NCI-H345 treated with DMSO at 0.1 percent for 48 hours (cell line): Measurements from ENCODE around the gene MTG2.

Experiments used
- DNase-seq: peaks from one replicate; lab custom pipeline; 2025; ENCODE audit not compliant: unreplicated experiment; lab: John Stamatoyannopoulos, UW

Gene MTG2

DNA sequence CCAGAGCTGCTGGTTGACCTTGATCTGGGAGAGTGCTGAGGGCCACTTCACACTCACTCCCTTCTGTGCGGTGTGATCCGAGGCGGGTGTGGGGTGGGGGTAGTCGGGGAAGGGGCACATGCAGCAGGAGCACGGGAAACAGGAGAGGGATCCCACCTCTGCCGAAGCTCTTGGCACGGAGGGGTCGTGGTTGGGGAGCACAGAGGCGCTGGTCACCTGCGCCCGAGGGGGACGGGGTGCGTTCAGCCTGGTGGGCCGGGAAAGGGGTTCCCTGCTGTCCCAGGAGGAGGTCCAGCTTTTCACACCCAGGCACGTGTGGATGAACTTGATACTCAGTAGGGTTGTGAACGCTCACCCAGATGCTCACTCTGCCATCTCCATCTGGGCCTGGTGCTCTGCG is 22.0 kb upstream of the MTG2 start:
- no peak for DNase-seq

DNA sequence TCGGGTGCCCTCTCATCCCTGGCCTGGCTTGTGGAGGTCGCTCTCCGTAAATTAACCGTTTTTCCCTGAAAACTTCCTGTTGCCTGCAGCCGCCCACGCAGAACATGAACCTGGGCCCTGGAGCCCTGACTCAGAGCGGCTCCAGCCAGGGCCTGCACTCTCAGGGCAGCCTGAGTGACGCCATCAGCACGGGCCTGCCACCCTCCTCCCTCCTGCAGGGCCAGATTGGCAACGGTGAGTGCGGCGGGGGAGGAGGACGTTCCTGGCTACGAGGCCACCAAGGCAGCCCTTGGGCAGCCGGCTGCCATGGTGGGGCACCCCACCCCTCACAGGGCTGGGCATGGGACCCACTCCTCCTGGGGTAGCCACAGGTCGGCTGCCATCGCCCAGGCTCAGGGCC is 21.5 kb upstream of the MTG2 start:
- DNase-seq: no peak

DNA sequence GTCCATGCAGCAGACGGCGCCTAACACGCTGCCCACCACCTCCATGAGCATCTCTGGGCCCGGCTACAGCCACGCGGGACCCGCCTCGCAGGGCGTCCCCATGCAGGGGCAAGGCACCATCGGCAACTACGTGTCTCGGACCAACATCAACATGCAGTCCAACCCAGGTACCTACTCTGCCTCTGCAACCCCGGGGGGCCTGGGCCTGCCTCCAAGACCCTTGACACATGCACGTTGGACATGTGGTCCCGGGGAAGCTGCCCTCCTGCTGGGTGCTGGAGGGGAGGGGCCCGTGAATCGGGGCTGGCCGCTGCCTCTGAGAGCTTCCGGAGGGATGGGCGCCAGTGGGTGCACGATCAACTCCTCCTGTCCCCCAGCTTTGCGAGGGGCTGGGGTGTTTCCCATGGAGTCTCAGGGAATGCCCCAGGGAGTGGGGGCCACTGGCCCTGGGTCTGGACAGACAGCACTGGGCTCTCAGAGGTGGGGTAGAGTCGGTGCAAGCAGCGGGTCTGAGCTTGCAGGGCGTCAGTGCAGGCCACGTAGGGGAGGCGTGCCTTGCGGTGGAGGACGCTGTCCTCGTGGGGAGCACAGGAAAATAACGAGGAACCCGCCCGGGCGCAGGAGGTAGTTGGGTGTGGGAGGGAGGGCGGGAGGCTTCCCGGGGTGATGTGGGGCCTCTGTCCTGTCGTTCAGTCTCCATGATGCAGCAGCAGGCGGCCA is 19.9 kb upstream of the MTG2 start:
- no peak for DNase-seq

DNA sequence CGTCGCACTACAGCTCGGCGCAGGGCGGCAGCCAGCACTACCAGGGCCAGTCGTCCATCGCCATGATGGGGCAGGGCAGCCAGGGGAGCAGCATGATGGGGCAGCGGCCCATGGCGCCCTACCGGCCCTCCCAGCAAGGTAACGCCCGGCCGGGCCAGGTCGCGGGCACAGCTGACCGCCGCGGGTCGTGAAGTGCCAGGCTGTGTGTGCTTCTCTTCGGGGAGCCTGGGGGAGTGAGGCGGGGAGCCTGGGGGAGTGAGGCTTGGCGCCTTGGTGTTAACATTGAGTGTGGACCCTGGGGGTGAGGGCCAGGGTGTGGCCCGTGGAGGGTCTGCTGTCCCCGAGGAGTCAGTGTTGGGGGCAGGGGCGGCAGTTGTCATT is 19.4 kb upstream of the MTG2 start:
- no peak for DNase-seq

DNA sequence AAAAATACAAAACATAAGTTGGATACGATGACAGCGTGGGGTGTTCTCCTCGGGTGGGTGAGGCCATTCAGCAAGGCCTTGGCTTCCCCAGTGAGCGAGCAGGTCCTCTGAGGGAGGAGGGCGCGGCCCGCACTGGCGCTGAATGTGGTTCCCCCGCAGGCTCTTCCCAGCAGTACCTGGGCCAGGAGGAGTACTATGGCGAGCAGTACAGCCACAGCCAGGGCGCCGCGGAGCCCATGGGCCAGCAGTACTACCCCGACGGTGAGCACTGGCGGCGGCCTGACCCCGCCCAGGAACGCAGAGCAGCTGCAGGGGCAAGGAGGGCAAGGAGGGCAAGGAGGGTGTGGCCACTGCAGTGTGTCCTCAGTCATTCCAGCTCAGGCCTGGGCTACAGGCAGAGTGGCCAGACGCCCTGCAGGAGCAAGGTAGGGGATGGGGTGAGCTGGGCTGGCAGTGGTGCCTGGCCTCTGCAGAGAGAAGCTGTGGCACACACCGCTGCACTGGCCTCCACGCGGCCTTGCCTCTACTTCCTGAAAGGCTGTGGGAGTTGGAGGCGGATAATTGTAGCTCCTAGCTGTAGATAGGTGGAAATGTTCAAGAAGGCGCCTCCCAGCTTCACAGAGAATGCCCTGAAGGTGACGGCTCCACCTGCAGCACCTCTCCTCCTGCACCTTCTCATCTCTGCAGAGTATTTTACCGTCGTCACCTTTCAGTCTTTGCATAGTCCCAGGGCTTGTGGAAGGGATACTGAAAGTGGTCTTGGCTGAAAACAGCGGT is 18.7 kb upstream of the MTG2 start:
- DNase-seq: no peak

DNA sequence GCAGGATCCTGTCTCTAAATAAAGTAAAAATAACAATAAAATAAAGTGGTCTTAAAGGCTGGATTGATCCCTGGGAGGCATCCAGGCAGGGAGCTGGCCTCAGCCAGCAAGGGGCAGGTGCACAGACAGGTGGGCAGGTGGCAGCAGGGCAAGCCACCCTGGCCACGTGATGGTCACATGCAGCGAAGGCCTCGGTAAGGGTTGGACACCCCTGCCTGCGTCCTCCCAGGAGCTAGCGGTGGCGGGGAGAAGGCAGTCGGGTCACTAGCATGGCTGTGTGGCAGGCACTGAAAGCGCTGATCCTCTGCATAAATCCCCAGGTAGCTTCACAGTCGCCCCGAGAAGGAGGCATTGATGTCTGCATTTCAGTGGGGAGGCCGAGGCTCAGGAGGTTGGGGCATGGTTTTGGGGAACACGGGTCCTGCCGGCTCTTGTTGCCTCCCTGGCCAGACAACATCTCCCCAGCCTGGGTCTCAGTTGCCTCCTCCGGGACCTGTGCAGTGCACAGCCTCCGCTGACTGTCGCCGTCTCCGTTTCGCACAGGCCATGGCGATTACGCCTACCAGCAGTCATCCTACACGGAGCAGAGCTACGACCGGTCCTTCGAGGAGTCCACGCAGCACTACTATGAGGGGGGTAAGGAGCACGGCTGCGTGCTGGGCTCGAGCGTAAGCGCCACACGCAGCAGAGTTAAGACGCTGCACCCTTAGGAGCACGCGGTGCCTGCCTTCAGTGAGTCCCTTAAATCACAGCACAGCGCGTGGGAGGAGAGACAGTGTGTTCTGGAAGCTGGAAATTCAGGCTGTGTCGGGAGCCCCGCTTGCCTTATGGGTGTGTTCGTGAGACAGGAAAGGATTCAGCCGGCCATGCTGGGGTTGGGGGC is 17.7 kb upstream of the MTG2 start:
- DNase-seq: no peak

DNA sequence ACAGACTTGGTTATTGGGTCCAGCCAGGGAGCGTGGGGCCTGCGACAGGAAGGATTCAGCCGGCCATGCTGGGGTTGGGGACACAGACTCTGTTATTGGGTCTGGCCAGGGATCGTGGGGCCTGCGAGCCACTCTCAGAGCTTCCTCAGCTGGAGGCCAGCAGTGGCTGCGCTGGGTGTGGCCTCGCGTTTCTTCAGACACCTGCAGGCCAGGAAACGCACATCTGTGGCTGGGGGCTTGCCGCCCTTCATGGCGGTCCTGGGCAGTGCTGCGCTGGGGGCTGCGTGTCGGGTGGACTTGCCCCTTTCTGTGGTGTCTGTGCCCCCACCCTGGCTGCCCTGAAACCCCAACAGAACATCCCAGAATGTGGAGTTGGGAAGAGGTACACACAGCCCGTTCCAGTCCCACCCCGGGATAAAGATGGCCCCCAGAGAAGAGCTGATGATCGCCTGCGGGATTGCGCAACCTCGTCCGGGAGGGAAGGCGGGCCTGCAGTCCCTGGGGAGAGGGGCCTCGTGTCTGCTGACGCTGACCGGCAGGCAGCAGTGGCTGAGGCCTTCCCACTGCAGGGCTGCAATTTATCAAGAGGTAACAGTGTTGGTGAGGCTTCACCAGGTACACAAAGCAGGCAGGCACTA is 16.9 kb upstream of the MTG2 start:
- no peak for DNase-seq

DNA sequence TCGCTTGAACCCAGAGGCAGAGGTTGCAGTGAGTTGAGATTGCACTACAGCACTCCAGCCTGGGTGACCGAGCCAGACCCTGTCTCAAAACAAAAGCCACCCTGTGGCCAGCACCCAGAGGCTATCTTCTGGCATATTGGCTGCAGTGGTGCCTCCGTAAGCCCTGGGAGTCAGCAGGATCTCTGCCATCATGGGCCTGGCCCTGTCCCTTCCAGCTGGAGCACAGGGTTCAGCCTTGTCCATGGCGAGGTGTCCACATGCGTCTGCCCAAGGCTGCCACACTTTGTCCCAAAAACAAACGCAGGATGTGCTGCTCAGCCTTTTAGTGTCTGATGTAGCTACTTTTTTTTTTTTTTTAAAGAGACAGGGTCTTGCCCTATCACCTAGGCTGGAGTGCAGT is 15.4 kb upstream of the MTG2 start:
- DNase-seq: no peak

DNA sequence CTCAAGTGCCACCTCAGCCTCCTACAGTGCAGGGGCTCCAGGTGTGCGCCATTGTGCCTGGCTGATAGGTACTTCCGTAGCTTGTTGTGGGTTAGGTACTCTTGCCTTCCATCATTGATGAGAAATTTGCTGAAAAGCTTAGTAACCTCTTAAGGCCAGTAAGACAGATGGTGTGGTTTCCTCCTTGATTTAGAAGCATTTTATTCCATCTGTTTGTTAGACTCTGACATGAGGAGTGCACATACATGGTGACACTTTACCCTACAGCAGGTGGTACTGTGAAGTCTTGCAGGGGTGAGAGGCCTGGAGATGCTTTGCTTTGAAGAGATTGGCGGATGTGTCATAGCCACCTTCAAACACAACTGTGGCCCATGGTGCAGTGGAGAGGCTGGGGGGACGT is 14.8 kb upstream of the MTG2 start:
- no peak for DNase-seq

DNA sequence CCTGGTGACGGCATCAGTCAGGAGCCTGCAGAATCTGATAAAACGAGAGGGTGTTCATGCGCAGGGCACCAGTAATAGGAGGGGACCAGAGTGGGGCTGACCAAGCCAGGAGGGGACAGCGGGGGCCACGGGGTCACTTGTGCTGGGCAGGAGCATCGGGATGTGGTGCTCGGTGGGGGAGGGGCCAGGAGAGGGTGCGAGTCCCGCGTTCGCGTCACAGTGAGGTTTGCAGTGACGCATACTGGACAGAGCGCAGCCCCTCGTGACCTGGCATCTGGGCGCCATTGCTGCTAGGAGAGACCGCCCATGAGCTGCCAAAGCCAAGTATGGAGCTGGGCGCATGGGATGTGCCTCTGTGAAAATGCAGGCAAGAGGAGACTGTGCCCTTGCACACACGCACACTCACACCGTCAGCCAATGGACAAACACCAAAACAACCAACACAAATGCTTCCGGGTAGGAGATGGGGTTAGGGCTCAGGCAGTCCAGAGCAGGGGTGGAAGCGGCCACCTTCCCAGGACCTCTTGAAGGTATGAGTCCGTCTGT is 13.9 kb upstream of the MTG2 start:
- DNase-seq: no peak

DNA sequence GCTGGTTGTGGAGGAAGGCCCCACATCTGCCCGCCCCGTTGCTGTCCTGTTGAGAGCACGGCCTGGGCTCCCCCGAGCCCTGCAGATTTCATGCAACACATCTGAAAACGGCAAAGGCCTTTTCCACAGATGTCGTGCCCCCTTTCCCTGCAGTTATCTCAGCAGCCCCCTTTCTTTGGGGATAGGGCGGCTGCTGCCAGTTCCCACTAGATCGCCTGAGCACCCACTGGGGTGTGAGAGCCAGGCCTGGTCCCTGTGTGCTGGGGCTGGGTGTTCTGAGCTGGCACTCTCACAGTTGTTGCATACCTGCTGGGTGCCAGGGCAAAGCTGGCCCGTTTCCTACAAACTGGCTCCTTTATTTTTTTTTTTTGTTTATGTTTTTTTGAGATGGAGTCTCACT is 12.3 kb upstream of the MTG2 start:
- DNase-seq: no peak

DNA sequence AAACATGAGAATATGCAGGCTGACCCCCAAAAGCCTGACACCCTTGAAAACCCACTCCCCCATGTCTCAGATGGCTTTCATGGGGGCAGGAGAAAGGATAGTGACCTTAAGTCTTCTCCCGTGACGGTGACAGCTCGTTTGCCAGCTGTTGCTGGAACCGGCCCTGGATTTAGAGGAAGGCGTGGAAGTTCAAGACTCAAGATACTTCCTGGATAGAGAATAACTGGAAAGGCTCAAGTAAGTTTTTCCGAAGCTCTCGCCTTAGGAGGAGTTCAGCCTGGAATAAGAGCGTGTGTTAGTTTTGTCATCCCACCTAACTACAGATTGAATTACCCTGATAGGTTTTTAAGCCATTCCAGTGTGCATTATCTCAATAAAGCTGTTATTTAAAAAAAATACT is 11.6 kb upstream of the MTG2 start:
- DNase-seq: no peak

DNA sequence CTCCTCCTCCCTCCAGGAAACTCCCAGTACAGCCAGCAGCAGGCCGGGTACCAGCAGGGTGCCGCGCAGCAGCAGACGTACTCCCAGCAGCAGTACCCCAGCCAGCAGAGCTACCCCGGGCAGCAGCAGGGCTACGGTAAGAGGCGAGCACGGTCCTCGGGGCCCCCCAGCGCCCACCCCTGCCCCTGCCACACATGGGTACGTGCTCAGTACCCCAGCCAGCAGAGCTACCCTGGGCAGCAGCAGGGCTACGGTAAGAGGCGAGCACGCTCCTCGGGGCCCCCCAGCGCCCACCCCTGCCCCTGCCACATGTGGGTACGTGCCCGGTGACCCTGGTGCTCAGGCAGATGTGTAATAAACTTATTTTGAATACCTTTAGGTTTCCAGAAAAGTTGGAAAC is 10.2 kb upstream of the MTG2 start:
- no peak for DNase-seq

DNA sequence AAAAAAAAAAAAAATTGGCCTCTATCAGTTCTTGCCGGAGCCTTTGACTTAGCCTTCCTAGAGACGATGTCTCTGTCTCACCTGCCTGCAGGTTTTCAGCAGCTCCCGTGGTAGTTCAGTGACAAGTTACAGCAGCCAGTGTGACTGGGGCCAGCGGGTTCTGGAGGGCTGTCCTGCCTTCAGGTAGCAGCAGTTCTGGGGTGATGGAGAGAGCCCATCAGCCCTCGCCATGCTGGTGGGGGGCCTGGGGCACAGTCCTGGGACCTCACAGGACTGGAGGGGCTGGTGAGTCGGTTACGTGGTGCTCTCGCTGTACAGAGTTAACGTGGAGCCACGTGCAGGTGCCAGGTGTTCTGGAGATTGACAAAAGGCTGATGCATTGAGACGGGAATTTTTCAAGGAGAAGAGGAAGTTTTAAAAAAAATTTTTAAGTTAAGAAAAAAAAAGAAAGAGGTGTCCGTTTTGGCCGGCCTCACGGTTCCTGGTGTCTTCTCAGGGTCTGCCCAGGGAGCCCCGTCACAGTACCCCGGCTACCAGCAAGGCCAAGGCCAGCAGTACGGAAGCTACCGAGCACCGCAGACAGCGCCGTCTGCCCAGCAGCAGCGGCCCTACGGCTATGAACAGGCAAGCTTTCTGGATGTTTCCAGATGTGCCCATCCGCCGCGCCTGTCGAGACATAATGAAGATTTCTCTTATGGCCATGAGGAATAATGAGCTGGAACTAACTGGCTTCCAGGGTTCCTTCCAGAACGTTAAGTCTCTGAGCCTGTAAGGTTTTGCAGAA is 8.6 kb upstream of the MTG2 start:
- no peak for DNase-seq

DNA sequence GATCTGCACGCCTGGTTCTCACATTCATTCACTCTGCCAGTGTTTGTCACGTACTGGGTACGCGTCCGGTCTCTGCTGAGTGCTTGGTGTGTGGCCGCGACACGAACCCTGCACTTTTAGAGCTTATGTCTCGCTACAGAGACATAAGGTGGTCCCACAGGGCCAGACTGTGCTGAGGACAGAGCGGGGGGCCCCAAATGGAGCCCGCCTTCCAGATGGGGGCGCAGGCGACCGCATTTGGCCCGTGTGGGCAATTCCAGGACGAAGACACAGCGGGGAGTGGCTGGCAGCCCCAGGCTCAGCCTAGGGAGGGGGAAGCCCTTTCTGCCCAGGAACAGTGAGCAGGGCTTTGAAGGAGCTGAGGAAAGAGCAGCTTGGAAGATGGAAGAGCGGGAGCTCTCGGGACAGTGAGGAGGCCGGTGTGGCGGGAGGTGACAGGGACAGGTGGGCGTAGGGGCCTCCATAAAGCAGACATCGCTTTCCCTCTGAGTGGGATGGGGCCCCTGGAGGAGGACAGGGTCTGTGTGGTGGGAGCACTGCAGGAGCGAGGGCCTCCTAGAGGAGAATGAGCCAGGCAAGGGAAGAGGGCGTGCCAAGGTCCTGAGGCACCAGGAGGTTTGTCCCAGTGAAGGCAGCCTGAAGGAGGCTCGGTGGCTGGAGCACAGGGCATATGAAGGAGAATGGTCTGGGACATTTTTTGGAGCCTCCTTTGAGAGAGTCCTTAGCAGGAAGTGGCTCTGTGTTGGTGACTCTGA is 7.8 kb upstream of the MTG2 start:
- no peak for DNase-seq

DNA sequence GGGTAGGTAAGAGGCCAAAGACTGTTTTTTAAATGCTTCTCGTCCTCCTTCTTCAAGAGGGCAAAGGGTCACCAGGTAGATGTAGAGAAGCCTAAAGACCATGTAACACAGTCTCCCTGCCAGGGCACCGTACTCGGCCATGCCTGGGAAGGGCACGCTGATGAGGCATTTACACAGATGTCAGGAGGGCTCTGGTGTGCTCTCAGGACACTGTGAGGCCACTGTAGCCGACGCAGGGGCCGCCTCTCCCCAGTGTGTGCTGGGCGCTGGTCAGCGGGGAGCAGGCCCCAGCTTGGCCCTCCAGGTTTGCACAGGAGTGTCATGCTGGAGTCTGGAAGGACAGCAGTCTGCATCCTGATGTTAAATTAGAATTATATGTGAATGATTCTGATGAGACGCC is 7.1 kb upstream of the MTG2 start:
- DNase-seq: no peak

DNA sequence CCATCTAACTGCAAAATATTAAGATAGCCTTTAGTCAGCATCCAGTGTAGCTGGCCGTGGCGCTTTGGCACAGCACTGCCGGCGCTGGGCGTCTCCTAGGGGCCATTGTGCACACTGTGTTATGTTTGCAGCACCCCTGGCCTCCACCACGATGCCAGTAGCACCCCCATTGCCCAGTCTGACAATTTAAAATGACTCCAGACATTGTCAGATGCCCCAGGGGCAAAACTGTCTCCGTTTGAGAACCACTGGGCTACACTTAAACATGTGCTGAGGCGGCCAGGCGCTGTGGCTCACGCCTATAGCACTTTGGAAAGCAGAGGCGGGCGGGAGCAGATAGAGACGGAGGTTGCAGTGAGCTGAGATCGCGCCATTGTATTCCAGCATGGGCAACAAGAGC is 6.0 kb upstream of the MTG2 start:
- no peak for DNase-seq

DNA sequence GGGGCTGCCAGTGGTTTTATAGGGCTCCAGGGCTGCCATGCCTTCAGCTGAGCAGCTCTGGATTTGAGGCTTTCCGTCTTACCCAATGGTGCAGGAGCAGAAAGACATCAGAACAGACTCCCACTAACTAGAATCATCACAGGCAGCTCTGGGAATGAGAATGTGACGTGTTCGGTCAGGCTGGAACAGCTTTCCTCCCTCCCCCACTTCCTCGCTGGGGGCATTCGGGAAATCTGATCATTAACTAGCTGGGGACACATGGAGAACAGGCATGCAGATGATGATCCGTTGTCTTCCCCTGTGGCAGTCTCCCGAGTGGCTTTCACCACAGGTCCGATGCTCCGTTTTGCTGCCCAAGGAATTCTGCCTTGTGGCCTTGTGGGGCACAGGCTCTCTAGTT is 5.5 kb upstream of the MTG2 start:
- DNase-seq: no peak

DNA sequence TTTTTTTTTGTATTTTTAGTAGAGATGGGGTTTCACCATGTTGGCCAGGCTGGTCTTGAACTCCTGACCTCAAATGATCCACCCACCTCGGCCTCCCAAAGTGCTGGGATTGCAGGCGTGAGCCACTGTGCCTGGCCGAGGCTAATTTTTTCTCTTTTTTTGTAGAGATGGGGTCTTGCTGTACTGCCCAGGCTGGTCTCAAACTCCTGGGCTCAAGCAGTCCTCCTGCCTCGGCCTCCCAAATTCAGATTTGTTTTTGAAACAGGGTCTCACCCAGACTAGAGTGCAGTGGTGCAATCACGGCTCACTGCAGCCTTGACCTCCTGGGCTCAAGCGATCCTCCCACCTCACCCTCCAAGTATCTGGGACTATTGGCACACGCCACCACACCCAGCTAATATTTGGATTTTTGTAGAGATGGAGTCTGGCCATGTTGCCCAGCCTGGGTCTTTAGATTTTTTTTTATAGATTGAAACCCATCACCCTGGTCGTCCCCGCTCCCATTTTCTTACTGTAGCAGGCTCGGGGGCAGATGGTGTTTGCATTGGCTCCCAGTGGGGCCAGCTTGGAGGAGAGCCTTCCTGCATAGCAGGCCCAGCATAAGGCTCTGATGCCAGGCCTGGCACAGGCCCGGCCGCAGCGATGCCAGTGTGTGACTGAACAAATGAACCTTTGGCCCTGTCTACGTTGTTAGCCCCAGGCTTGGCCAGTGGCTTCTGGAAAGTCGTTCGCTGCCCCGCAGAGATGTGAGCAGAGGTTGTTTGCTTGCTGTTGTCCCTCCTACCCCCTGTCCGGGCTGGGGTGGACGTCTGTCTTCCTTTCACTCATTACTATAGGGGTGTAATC is 4.3 kb upstream of the MTG2 start:
- DNase-seq: no peak
